ENCODE measurements around the gene HMGN2.

The HMGN2 gene

DNA sequence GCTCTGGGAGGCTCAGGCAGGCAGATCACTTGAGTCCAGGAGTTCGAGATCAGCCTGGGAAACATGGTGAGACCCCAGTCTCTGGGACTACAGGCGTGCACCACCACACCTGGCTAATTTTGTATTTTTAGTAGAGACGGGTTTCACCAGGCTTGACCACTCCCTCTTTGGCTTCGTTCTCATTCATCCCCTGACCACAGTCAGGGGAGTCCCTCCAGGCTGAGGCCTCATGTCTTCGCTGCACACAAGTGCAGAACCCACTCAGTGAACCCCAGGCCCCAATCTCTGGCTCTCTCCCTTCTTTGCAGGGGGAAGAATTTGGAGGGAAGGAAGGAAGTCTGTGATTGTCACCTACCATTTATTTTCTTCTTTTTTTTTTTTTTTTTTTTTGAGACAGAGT lies 48.1 kb downstream of the HMGN2 start:
- no peak overlapping the region for H4K8ac ChIP-seq (ENCODE audit: low read length)
- no peak overlapping the region for H3K23ac ChIP-seq (ENCODE audit: low read length in 2 of 2)

DNA sequence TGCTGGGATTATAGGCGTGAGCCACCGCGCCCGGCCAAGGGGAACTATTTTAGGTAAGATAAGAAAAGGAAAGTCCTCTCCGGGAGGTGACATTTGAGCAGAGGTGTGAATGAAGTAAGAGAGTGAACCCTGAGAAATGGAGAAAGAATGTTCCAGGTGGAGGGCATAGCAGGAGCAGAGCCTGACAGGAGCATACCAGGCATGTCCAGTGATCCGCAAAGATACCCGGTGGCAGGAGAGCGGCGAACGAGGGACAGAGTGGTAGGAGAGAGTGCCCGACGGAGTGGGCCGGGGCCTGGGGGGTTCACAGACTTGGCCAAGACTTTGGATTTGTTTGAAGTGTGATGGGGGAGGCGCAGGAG lies 49.4 kb downstream of the HMGN2 start:
- Histone ChIP-seq H3K36me3 (ENCODE audit: control insufficient read depth in 1 of 2, insufficient read depth in 2 of 2, low read depth in 1 of 2, low read length in 2 of 2) (no peaks in the 10 kb centered on the region), H4K8ac (ENCODE audit: low read length) (no peak overlapping the region), H2BK5ac (ENCODE audit: low read depth, low read length, poor library complexity, severe bottlenecking) (no peak overlapping the region), H3K18ac (ENCODE audit: low read depth in 1 of 2, low read length in 2 of 2) (no peak overlapping the region), H2BK12ac (ENCODE audit: low read length in 2 of 2) (no peak overlapping the region), H4K91ac (ENCODE audit: low read length) (no peak overlapping the region), H2BK120ac (ENCODE audit: low read depth, low read length) (no peak overlapping the region), H3K4ac (ENCODE audit: low read depth in 1 of 2, low read length in 2 of 2) (no peak overlapping the region), H3K27ac (ENCODE audit: low read length, poor library complexity, severe bottlenecking) (no peak overlapping the region), H3K9me3 (ENCODE audit: control insufficient read depth, low read length) (no peaks in the 10 kb centered on the region), H3K4me1 (ENCODE audit: control insufficient read depth, insufficient read depth, low read depth, low read length) (no peaks in the 10 kb centered on the region), H2BK15ac (ENCODE audit: low read depth, poor library complexity, severe bottlenecking) (no peak overlapping the region), H3K27me3 (ENCODE audit: control insufficient read depth in 1 of 2, insufficient read depth in 1 of 2, low read length in 2 of 2) (peaks cover 23 to 38% of the 10 kb centered on the region in 2 experiments), H3K4me2 (ENCODE audit: low read length, poor library complexity, severe bottlenecking) (no peak overlapping the region), H3K9ac (ENCODE audit: low read length) (no peak overlapping the region), H3K4me3 (ENCODE audit: insufficient read depth in 1 of 2, low read depth in 1 of 2, low read length in 2 of 2) (no peak overlapping the region), H3K23ac (ENCODE audit: low read length in 2 of 2) (no peak overlapping the region), H3K79me1 (replicated peaks; ENCODE audit: low read length, poor library complexity, severe bottlenecking) (no peaks in the 10 kb centered on the region), H2AFZ (ENCODE audit: low read depth, low read length) (no peak overlapping the region), H3K14ac (ENCODE audit: low read length in 2 of 2) (no peak overlapping the region), H2AK5ac (ENCODE audit: low read length, severe bottlenecking) (no peak overlapping the region)
- WGBS = 69% methylated on average over 13 of the region's 14 CpGs
- no peak for DNase-seq

More for the DNA sequence above, 48.1 kb downstream of the HMGN2 start:
- H3K18ac ChIP-seq (ENCODE audit: low read depth in 1 of 2, low read length in 2 of 2) = no peak overlapping the region
- H3K4me2 ChIP-seq (ENCODE audit: low read length, poor library complexity, severe bottlenecking) = no peak overlapping the region
- 85% methylated on average over 3 of the region's 5 CpGs for WGBS
- no peak overlapping the region for H3K14ac ChIP-seq (ENCODE audit: low read length in 2 of 2)
- H2BK120ac ChIP-seq (ENCODE audit: low read depth, low read length) = no peak overlapping the region
- H2BK5ac ChIP-seq (ENCODE audit: low read depth, low read length, poor library complexity, severe bottlenecking) = no peak overlapping the region
- H2AFZ ChIP-seq (ENCODE audit: low read depth, low read length) = no peak overlapping the region
- peaks cover 23 to 35% of the 10 kb centered on the region in 2 experiments for H3K27me3 ChIP-seq (ENCODE audit: control insufficient read depth in 1 of 2, insufficient read depth in 1 of 2, low read length in 2 of 2)
- H3K27ac ChIP-seq (ENCODE audit: low read length, poor library complexity, severe bottlenecking) = no peak overlapping the region
- DNase-seq = no peak
- H3K4me1 ChIP-seq (ENCODE audit: control insufficient read depth, insufficient read depth, low read depth, low read length) = no peaks in the 10 kb centered on the region
- H3K9me3 ChIP-seq (ENCODE audit: control insufficient read depth, low read length) = no peaks in the 10 kb centered on the region
- H4K91ac ChIP-seq (ENCODE audit: low read length) = no peak overlapping the region
- no peaks in the 10 kb centered on the region for H3K79me1 ChIP-seq (replicated peaks; ENCODE audit: low read length, poor library complexity, severe bottlenecking)
- H3K4ac ChIP-seq (ENCODE audit: low read depth in 1 of 2, low read length in 2 of 2) = no peak overlapping the region
- no peaks in the 10 kb centered on the region for H3K36me3 ChIP-seq (ENCODE audit: control insufficient read depth in 1 of 2, insufficient read depth in 2 of 2, low read depth in 1 of 2, low read length in 2 of 2)
- no peak overlapping the region for H2BK15ac ChIP-seq (ENCODE audit: low read depth, poor library complexity, severe bottlenecking)
- H2AK5ac ChIP-seq (ENCODE audit: low read length, severe bottlenecking) = no peak overlapping the region
- H3K4me3 ChIP-seq (ENCODE audit: insufficient read depth in 1 of 2, low read depth in 1 of 2, low read length in 2 of 2) = no peak overlapping the region
- H3K9ac ChIP-seq (ENCODE audit: low read length) = no peak overlapping the region
- no peak overlapping the region for H2BK12ac ChIP-seq (ENCODE audit: low read length in 2 of 2)

DNA sequence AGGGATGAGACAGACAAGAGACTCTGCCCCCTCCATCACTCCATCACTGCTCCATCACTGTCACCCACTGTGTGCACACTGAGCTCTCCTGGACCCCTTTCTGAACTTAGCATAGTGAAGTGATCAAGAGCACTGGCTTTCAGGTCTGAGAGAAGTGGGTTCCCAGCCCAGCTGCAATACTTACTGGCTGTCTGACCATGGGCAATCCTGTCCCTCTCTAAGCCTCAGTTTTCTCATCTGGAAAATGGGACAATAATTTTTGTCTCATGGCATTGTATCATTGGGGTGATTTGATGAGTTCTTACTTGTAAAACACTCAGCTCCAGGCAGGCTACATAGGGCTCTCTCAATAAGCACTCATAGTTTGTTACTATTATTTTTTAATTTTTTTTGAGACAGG lies 49.8 kb downstream of the HMGN2 start:
- Histone ChIP-seq H3K18ac (ENCODE audit: low read depth in 1 of 2, low read length in 2 of 2) (no peak overlapping the region), H2AK5ac (ENCODE audit: low read length, severe bottlenecking) (no peak overlapping the region), H3K4ac (ENCODE audit: low read depth in 1 of 2, low read length in 2 of 2) (no peak overlapping the region), H3K9me3 (ENCODE audit: control insufficient read depth, low read length) (no peaks in the 10 kb centered on the region), H2BK15ac (ENCODE audit: low read depth, poor library complexity, severe bottlenecking) (no peak overlapping the region), H2AFZ (ENCODE audit: low read depth, low read length) (no peak overlapping the region), H2BK120ac (ENCODE audit: low read depth, low read length) (no peak overlapping the region), H3K23ac (ENCODE audit: low read length in 2 of 2) (no peak overlapping the region), H2BK12ac (ENCODE audit: low read length in 2 of 2) (no peak overlapping the region), H3K27me3 (ENCODE audit: control insufficient read depth in 1 of 2, insufficient read depth in 1 of 2, low read length in 2 of 2) (peaks cover 23 to 38% of the 10 kb centered on the region in 2 experiments), H3K79me1 (replicated peaks; ENCODE audit: low read length, poor library complexity, severe bottlenecking) (no peaks in the 10 kb centered on the region), H3K36me3 (ENCODE audit: control insufficient read depth in 1 of 2, insufficient read depth in 2 of 2, low read depth in 1 of 2, low read length in 2 of 2) (no peaks in the 10 kb centered on the region), H3K14ac (ENCODE audit: low read length in 2 of 2) (no peak overlapping the region), H4K91ac (ENCODE audit: low read length) (no peak overlapping the region), H3K27ac (ENCODE audit: low read length, poor library complexity, severe bottlenecking) (no peak overlapping the region), H2BK5ac (ENCODE audit: low read depth, low read length, poor library complexity, severe bottlenecking) (no peak overlapping the region), H3K4me1 (ENCODE audit: control insufficient read depth, insufficient read depth, low read depth, low read length) (no peaks in the 10 kb centered on the region), H3K9ac (ENCODE audit: low read length) (no peak overlapping the region), H3K4me3 (ENCODE audit: insufficient read depth in 1 of 2, low read depth in 1 of 2, low read length in 2 of 2) (no peak overlapping the region), H4K8ac (ENCODE audit: low read length) (no peak overlapping the region), H3K4me2 (ENCODE audit: low read length, poor library complexity, severe bottlenecking) (no peak overlapping the region)
- no peak for DNase-seq

DNA sequence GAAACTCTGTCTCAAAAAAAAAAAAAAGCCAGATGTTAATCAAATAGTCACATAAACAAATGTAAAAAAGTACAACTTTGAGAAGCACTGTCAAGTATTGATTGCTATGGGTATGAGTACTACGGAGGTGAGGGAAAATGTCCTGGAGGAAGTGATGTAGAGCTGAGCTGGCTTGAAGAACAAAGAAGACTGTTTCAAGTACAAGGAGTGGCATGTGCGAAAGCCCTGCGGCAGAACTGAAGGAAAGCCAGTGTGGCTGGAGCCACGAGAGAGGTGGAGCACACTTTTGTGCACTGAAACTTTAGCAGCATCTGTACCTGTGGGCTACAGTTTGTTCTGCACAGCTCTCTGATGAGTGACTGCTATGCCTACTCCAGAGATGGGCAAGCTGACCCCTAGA lies 51.9 kb downstream of the HMGN2 start:
- H3K9ac ChIP-seq (ENCODE audit: low read length) = no peak overlapping the region
- H3K18ac ChIP-seq (ENCODE audit: low read depth in 1 of 2, low read length in 2 of 2) = no peak overlapping the region
- no peak overlapping the region for H2BK120ac ChIP-seq (ENCODE audit: low read depth, low read length)
- H3K4me3 ChIP-seq (ENCODE audit: insufficient read depth in 1 of 2, low read depth in 1 of 2, low read length in 2 of 2) = no peak overlapping the region
- no peak overlapping the region for H3K27ac ChIP-seq (ENCODE audit: low read length, poor library complexity, severe bottlenecking)
- no peak overlapping the region for H2BK15ac ChIP-seq (ENCODE audit: low read depth, poor library complexity, severe bottlenecking)
- no peak overlapping the region for H3K4me2 ChIP-seq (ENCODE audit: low read length, poor library complexity, severe bottlenecking)
- no peaks in the 10 kb centered on the region for H3K36me3 ChIP-seq (ENCODE audit: control insufficient read depth in 1 of 2, insufficient read depth in 2 of 2, low read depth in 1 of 2, low read length in 2 of 2)
- H3K27me3 ChIP-seq (ENCODE audit: control insufficient read depth in 1 of 2, insufficient read depth in 1 of 2, low read length in 2 of 2) = peaks cover 23 to 44% of the 10 kb centered on the region in 2 experiments
- H2BK12ac ChIP-seq (ENCODE audit: low read length in 2 of 2) = no peak overlapping the region
- 83% methylated on average over 4 of the region's 4 CpGs for WGBS
- H3K14ac ChIP-seq (ENCODE audit: low read length in 2 of 2) = no peak overlapping the region
- H3K9me3 ChIP-seq (ENCODE audit: control insufficient read depth, low read length) = no peaks in the 10 kb centered on the region
- H3K4ac ChIP-seq (ENCODE audit: low read depth in 1 of 2, low read length in 2 of 2) = no peak overlapping the region
- no peak overlapping the region for H4K8ac ChIP-seq (ENCODE audit: low read length)
- no peak overlapping the region for H4K91ac ChIP-seq (ENCODE audit: low read length)
- no peak overlapping the region for H3K23ac ChIP-seq (ENCODE audit: low read length in 2 of 2)
- H2BK5ac ChIP-seq (ENCODE audit: low read depth, low read length, poor library complexity, severe bottlenecking) = no peak overlapping the region
- no peak overlapping the region for H2AFZ ChIP-seq (ENCODE audit: low read depth, low read length)
- H3K79me1 ChIP-seq (replicated peaks; ENCODE audit: low read length, poor library complexity, severe bottlenecking) = no peaks in the 10 kb centered on the region
- DNase-seq = no peak
- peaks cover 2% of the 10 kb centered on the region for H3K4me1 ChIP-seq (ENCODE audit: control insufficient read depth, insufficient read depth, low read depth, low read length)
- H2AK5ac ChIP-seq (ENCODE audit: low read length, severe bottlenecking) = no peak overlapping the region

Measured in mesenchymal stem cell (in vitro differentiated cells and primary cell).